Measurements from ENCODE around the gene LRATD1. TPM values are rescaled to one million over a fixed set of nuclear protein-coding genes. Genes with fewer than 3 reads are reported as not detected.

LRATD1 gene
- total RNA-seq, 4 donors from 2014 or later, result 41.5 to 70.9 (median 59.3) TPM

DNA sequence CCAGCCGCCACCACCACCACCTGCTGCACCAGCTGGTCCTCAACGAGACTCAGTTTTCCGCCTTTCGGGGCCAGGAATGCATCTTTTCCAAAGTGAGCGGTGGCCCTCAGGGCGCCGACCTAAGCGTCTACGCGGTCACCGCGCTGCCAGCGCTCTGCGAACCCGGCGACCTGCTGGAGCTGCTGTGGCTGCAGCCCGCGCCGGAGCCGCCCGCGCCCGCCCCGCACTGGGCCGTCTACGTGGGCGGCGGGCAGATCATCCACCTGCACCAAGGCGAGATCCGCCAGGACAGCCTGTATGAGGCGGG, 1.6 kb downstream of the LRATD1 start:
- 0% methylated on average over 1 of the region's 31 CpGs for WGBS
- H3K36me3 ChIP-seq, result no peaks in the 10 kb centered on the region
- H3K4me3 ChIP-seq, result peak overlapping the region; percentile 65
- TF ChIP-seq POLR2A (IDR thresholded peaks at IDR 0.05) (no peak), POLR2AphosphoS5 (IDR thresholded peaks at IDR 0.05) (no peak), EP300 (IDR thresholded peaks at IDR 0.05) (no peak)
- TF ChIP-seq, protein P1, sequence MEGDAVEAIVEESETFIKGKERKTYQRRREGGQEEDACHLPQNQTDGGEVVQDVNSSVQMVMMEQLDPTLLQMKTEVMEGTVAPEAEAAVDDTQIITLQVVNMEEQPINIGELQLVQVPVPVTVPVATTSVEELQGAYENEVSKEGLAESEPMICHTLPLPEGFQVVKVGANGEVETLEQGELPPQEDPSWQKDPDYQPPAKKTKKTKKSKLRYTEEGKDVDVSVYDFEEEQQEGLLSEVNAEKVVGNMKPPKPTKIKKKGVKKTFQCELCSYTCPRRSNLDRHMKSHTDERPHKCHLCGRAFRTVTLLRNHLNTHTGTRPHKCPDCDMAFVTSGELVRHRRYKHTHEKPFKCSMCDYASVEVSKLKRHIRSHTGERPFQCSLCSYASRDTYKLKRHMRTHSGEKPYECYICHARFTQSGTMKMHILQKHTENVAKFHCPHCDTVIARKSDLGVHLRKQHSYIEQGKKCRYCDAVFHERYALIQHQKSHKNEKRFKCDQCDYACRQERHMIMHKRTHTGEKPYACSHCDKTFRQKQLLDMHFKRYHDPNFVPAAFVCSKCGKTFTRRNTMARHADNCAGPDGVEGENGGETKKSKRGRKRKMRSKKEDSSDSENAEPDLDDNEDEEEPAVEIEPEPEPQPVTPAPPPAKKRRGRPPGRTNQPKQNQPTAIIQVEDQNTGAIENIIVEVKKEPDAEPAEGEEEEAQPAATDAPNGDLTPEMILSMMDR (IDR thresholded peaks at IDR 0.05), result no peak
- no peak for DNase-seq (ENCODE audit: low spot score in 2 of 2)
- peaks cover 20% of the 10 kb centered on the region for H3K27me3 ChIP-seq
- H3K27ac ChIP-seq, result peak overlapping the region; percentile 90
- peaks cover 53% of the 10 kb centered on the region for H3K4me1 ChIP-seq
- no peaks in the 10 kb centered on the region for H3K9me3 ChIP-seq

DNA sequence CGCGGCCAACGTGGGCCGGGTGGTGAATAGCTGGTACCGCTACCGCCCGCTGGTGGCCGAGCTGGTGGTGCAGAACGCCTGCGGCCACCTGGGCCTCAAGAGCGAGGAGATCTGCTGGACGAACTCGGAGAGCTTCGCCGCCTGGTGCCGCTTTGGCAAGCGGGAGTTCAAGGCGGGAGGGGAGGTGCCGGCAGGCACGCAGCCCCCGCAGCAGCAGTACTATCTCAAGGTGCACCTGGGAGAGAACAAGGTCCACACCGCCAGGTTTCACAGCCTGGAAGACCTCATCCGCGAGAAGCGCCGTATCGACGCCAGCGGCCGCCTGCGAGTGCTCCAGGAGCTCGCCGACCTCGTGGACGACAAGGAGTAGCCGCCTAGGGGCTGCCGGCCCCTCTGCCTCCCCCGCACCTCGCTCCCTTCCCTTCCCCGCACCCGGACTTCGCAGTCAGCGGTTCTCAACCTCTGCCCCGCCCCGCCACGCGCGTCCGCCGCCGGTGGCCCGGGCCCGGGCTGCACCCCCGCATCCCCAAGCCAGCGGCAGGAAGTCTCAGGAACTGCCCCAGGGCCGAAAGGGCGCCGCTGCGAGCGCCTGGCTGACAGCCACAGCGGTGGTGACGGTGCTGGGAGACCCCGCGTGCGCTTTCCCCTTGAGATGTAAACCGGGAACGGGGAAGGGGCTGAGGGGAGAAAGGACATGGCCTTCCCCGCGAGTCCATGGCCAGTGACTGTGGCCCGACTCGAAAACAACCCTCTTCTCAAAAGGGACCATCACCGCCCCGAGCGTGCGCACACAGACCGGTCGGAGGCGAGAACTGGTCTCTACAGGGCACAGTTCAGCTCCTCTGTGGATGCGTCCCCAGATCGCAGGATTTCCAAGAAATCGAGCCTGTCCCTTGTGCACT, 2.2 kb downstream of the LRATD1 start:
- Histone ChIP-seq H3K36me3 (no peaks in the 10 kb centered on the region), H3K27ac (peak overlapping the region; percentile 90), H3K4me3 (peak overlapping the region; percentile 65), H3K27me3 (peaks cover 20% of the 10 kb centered on the region), H3K4me1 (peaks cover 53% of the 10 kb centered on the region), H3K9me3 (no peaks in the 10 kb centered on the region)
- 0% methylated on average over 2 of the region's 81 CpGs for WGBS
- peak; percentile 86 to 87 for DNase-seq (ENCODE audit: low spot score in 2 of 2)
- TF ChIP-seq POLR2A (IDR thresholded peaks at IDR 0.05) (no peak), EP300 (IDR thresholded peaks at IDR 0.05) (no peak), POLR2AphosphoS5 (IDR thresholded peaks at IDR 0.05) (peak in 1 of 3 donors; percentile 59)
- TF ChIP-seq, protein P1 (IDR thresholded peaks at IDR 0.05), result peak; percentile 46 to 76

DNA sequence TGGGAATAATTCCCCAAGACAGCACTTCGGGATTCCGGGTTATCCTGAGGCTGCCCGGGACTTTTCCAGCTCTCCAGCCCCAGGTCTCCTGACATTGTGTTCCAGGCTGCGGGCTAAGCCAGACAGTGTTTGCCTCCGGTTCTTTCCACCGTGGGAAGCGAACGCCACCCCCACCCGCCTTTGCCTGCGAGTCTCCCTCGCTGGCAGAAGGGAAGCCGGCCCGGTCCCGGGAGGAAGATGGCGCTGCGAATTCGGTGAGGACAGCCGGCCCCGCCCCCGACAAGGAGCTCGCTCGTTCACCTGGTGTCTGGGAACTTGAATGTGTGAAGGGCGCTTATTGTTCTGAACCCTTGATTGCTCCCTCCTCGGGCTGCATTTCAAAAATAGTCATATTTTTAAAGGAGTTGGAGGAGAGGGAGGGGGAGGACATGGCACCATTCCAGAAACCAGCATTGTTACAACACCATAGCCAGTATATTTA, 2.9 kb downstream of the LRATD1 start:
- H3K27me3 ChIP-seq, result peaks cover 20% of the 10 kb centered on the region
- H3K4me1 ChIP-seq, result peaks cover 53% of the 10 kb centered on the region
- WGBS, result under 1% methylated on average over 19 of the region's 24 CpGs
- DNase-seq (ENCODE audit: low spot score in 2 of 2), result peak; percentile 81 to 87
- no peaks in the 10 kb centered on the region for H3K36me3 ChIP-seq
- TF ChIP-seq EP300 (IDR thresholded peaks at IDR 0.05), result no peak
- TF ChIP-seq, protein P1 (IDR thresholded peaks at IDR 0.05), result no peak
- H3K27ac ChIP-seq, result peak overlapping the region; percentile 90
- H3K4me3 ChIP-seq, result peak overlapping the region; percentile 65
- no peaks in the 10 kb centered on the region for H3K9me3 ChIP-seq

DNA sequence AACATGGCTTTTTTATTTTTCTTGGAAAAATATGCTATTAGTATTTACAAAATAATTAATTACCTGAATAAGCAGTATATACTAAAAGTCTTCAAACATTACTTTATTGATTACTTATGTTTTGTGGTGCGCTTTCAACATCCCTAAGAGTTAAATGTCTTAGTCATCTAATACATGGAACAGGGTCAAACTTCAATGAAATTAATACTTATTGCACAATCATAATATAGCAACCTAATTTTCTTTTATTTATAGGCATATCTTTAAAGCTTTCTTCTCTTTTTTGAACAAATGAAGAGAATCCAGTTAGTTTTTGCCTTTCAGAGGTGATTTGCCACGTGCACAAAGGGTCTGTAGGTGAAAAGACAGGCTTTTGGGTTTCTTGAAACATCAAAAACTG, 6.0 kb downstream of the LRATD1 start:
- Histone ChIP-seq H3K9me3 (no peaks in the 10 kb centered on the region), H3K36me3 (peaks cover 3% of the 10 kb centered on the region), H3K4me1 (peaks cover 37% of the 10 kb centered on the region), H3K27ac (no peak overlapping the region), H3K27me3 (peaks cover 6% of the 10 kb centered on the region), H3K4me3 (no peak overlapping the region)
- WGBS, result 97% methylated on average over 2 of the region's 2 CpGs
- TF ChIP-seq POLR2A (IDR thresholded peaks at IDR 0.05) (no peak), EP300 (IDR thresholded peaks at IDR 0.05) (no peak), POLR2AphosphoS5 (IDR thresholded peaks at IDR 0.05) (no peak)
- TF ChIP-seq, protein P1 (IDR thresholded peaks at IDR 0.05), result no peak
- no peak for DNase-seq (ENCODE audit: low spot score in 2 of 2)

DNA sequence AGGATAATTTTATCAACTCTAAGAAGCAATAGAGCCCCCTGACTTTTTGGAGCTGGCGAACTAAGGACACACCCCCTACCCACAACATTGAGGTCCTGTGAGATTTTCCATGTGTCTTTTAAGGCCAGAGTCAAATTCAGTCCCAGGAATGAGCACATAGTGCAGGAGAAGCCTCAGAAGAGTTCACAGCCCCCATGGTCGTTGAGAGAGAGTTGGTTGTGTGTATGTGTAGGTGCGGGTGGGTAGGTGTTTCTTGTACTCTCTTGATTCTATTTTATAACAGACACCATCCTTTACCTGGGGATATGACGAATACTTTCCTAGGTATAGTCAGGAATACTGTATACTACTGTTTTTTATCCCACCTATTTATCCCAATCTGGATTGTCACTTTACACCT, 8.6 kb downstream of the LRATD1 start:
- TF ChIP-seq POLR2A (IDR thresholded peaks at IDR 0.05), result no peak
- TF ChIP-seq POLR2AphosphoS5 (IDR thresholded peaks at IDR 0.05), result no peak
- no peak for TF ChIP-seq EP300 (IDR thresholded peaks at IDR 0.05)
- TF ChIP-seq, protein P1 (IDR thresholded peaks at IDR 0.05), result no peak
- H3K9me3 ChIP-seq, result no peaks in the 10 kb centered on the region
- no peak for DNase-seq (ENCODE audit: low spot score in 2 of 2)
- no peak overlapping the region for H3K27ac ChIP-seq
- H3K4me3 ChIP-seq, result no peak overlapping the region
- WGBS, result 92% methylated on average over 4 of the region's 4 CpGs
- H3K27me3 ChIP-seq, result no peaks in the 10 kb centered on the region
- peaks cover 4% of the 10 kb centered on the region for H3K36me3 ChIP-seq
- peaks cover 10% of the 10 kb centered on the region for H3K4me1 ChIP-seq

All from suprapubic skin (tissue), 4 donors.